HCT116 (cell line): Measurements from ENCODE around the gene TBC1D4. TPM values are rescaled to one million over a fixed set of nuclear protein-coding genes. Genes with fewer than 3 reads are reported as not detected.

ENCODE experiments used
- ATAC-seq: fragments of 200-7000 bp; cut with Tn5 transposase; 2 replicates; pipeline ENCODE4 v1.9.1; 2020; ENCODE audit warnings: mild to moderate bottlenecking, moderate library complexity
- BruUV-seq: library from RNA; stranded (reverse); fragments of 400-500 nt; replicated peaks from 2 replicates; lab custom pipeline; 2021; lab: Mats Ljungman, UMichigan
- CTCF ChIA-PET: fragments of 300-600 bp; sonication (Branson Sonifier 250); formaldehyde crosslinking; loops from one replicate; lab custom pipeline; 2021; ENCODE audit warnings: antibody characterized with exemption; lab: Charles Lee
- POLR2A ChIA-PET: fragments of 300-600, 350-600 bp; sonication (Branson Sonifier 250); formaldehyde crosslinking; loops from one replicate; lab custom pipeline; 2021; ENCODE audit warnings: antibody characterized with exemption; lab: Charles Lee
- RAD21 ChIA-PET, 2 experiments: fragments of 300-600 bp; sonication (Branson Sonifier 250); formaldehyde crosslinking; loops; one replicate each; lab custom pipeline; 2023; ENCODE audit warnings: low total read pairs in 2 of 2; ENCODE audit not compliant: uncharacterized antibody in 2 of 2, unreplicated experiment in 2 of 2, low non-redundant PET in 1 of 2; lab: Charles Lee
- DNase-seq: peaks from one replicate; pipeline ENCODE4 v3.0.0-alpha.2; 2010; ENCODE audit warnings: low read depth, low spot score
- H2AFZ ChIP-seq: fragments of 200-600 bp; shearing (Covaris generic), sonication (generic); 2 replicates; pipeline ENCODE4 v1.6.1; 2017; ENCODE audit warnings: low read depth, mixed run types, mixed read lengths, antibody characterized with exemption, low read length; ENCODE audit not compliant: poor library complexity, severe bottlenecking
- H3K27ac ChIP-seq: 2 replicates; pipeline ENCODE4 v1.5.1; 2012; ENCODE audit warnings: low read depth, low read length
- H3K27me3 ChIP-seq: fragments of 200-600 bp; sonication (generic); 2 replicates; pipeline ENCODE4 v1.6.1; 2016; ENCODE audit warnings: mixed run types, low read length, mixed read lengths; ENCODE audit not compliant: insufficient read depth
- H3K36me3 ChIP-seq, 2 experiments: fragments of 200-500 bp in 1 of 2; fragments of 200-600 bp in 1 of 2; sonication (Bioruptor generic) in 1 of 2; sonication (generic) in 1 of 2; 2 replicates each; pipeline versions ENCODE4 v1.5.1 to v1.6.1; 2014 to 2016; ENCODE audit warnings: low read length in 2 of 2, inconsistent platforms in 1 of 2, mixed read lengths in 1 of 2, mixed run types in 1 of 2; ENCODE audit not compliant: insufficient read depth in 2 of 2, control insufficient read depth in 1 of 2
- H3K4me1 ChIP-seq, 2 experiments: fragments of 200-600 bp in 1 of 2; sonication (generic) in 1 of 2; 2 replicates each; pipeline versions ENCODE4 v1.5.1 to v1.6.1; 2012 to 2017; ENCODE audit warnings: low read length in 2 of 2, inconsistent platforms in 1 of 2, mild to moderate bottlenecking in 1 of 2, mixed read lengths in 1 of 2, mixed run types in 1 of 2, moderate library complexity in 1 of 2; ENCODE audit not compliant: insufficient read depth in 2 of 2, control insufficient read depth in 1 of 2
- H3K4me2 ChIP-seq: fragments of 200-600 bp; sonication (generic); 2 replicates; pipeline ENCODE4 v1.6.1; 2017; ENCODE audit warnings: mixed run types, low read length, mixed read lengths
- H3K4me3 ChIP-seq, 2 experiments: fragments of 200-600 bp in 1 of 2; sonication (generic) in 1 of 2; replicated peaks in 1 of 2; 2 replicates each; pipeline ENCODE4 v1.5.1; 2011 to 2016; ENCODE audit warnings: low read length in 2 of 2, control low read depth in 1 of 2, low read depth in 1 of 2, mild to moderate bottlenecking in 1 of 2, mixed read lengths in 1 of 2, mixed run types in 1 of 2
- H3K79me2 ChIP-seq: fragments of 200-600 bp; sonication (generic); 2 replicates; pipeline ENCODE4 v1.6.1; 2017; ENCODE audit warnings: mild to moderate bottlenecking, mixed run types, low read length, moderate library complexity, mixed read lengths; ENCODE audit not compliant: insufficient read depth
- H3K9ac ChIP-seq: fragments of 200-600 bp; sonication (generic); 2 replicates; pipeline ENCODE4 v1.6.1; 2016; ENCODE audit warnings: low read length, mixed read lengths
- H3K9me2 ChIP-seq: fragments of 200-600 bp; sonication (generic), shearing (Covaris generic); 2 replicates; pipeline ENCODE4 v1.6.1; 2017; ENCODE audit warnings: mixed run types, mild to moderate bottlenecking, moderate library complexity; ENCODE audit not compliant: insufficient read depth
- H3K9me3 ChIP-seq, 2 experiments: fragments of 200-500 bp in 1 of 2; fragments of 200-600 bp in 1 of 2; sonication (Bioruptor generic) in 1 of 2; sonication (generic) in 1 of 2; 2 replicates each; pipeline ENCODE4 v1.6.1; 2014 to 2017; ENCODE audit warnings: low read length in 2 of 2, mixed read lengths in 2 of 2, inconsistent platforms in 1 of 2, low read depth in 1 of 2, mild to moderate bottlenecking in 1 of 2, mixed run types in 1 of 2, moderate library complexity in 1 of 2; ENCODE audit not compliant: control insufficient read depth in 1 of 2, insufficient read depth in 1 of 2
- H4K20me1 ChIP-seq: fragments of 200-600 bp; sonication (generic), shearing (Covaris generic); 2 replicates; pipeline ENCODE4 v1.6.1; 2017; ENCODE audit warnings: mixed run types, mild to moderate bottlenecking, moderate library complexity; ENCODE audit not compliant: insufficient read depth
- ATF3 ChIP-seq: IDR thresholded peaks from 2 replicates; pipeline ENCODE4 v1.6.1; 2012
- CBX3 ChIP-seq: IDR thresholded peaks from 2 replicates; pipeline ENCODE4 v1.6.1; 2012; ENCODE audit warnings: low read depth
- CEBPB ChIP-seq: IDR thresholded peaks from 2 replicates; pipeline ENCODE4 v1.6.1; 2012; ENCODE audit warnings: low read depth
- EGR1 ChIP-seq: IDR thresholded peaks from 2 replicates; pipeline ENCODE4 v1.6.1; 2012; ENCODE audit warnings: low read depth
- ELF1 ChIP-seq: IDR thresholded peaks from 2 replicates; pipeline ENCODE4 v1.6.1; 2012; ENCODE audit warnings: low read depth, borderline replicate concordance
- EZH2 ChIP-seq: fragments of 200-600 bp; sonication (generic); IDR thresholded peaks from 2 replicates; pipeline ENCODE4 v1.6.1; 2017; ENCODE audit warnings: antibody characterized with exemption, mixed run types
- EZH2phosphoT487 ChIP-seq: fragments of 200-600 bp; IDR thresholded peaks from 2 replicates; pipeline ENCODE4 v1.6.1; 2018; ENCODE audit warnings: antibody characterized with exemption, borderline replicate concordance
- FOSL1 ChIP-seq: IDR thresholded peaks from 2 replicates; pipeline ENCODE4 v1.6.1; 2012; ENCODE audit warnings: low read depth
- JUND ChIP-seq: IDR thresholded peaks from 2 replicates; pipeline ENCODE4 v1.6.1; 2012
- MAX ChIP-seq: IDR thresholded peaks from 2 replicates; pipeline ENCODE4 v1.6.1; 2012
- POLR2A ChIP-seq: IDR thresholded peaks from 2 replicates; pipeline ENCODE4 v1.7.0; 2011; ENCODE audit warnings: borderline replicate concordance; ENCODE audit not compliant: insufficient read depth, insufficient read length; ENCODE audit errors: extremely low read depth
- RAD21 ChIP-seq: IDR thresholded peaks from 2 replicates; pipeline ENCODE4 v1.6.1; 2012; ENCODE audit warnings: low read depth, mild to moderate bottlenecking
- REST ChIP-seq: IDR thresholded peaks from 2 replicates; pipeline ENCODE4 v1.6.1; 2012; ENCODE audit warnings: low read depth
- SIN3A ChIP-seq: IDR thresholded peaks from 2 replicates; pipeline ENCODE4 v1.6.1; 2012; ENCODE audit warnings: low read depth
- SP1 ChIP-seq: IDR thresholded peaks from 2 replicates; pipeline ENCODE4 v1.6.1; 2012; ENCODE audit warnings: low read depth
- SRF ChIP-seq: IDR thresholded peaks from 2 replicates; pipeline ENCODE4 v1.6.1; 2012; ENCODE audit warnings: low read depth
- TCF7L2 ChIP-seq: IDR thresholded peaks from 2 replicates; pipeline ENCODE4 v1.7.0; 2011; ENCODE audit warnings: borderline replicate concordance, inconsistent platforms; ENCODE audit not compliant: insufficient read depth, insufficient read length; ENCODE audit errors: extremely low read depth
- ZFX ChIP-seq: fragments of 450-650 bp; IDR thresholded peaks from 2 replicates; pipeline ENCODE4 v1.6.1; 2017
- ZNF274 ChIP-seq: fragments of 200-500 bp; sonication (Bioruptor generic); IDR thresholded peaks from 2 replicates; pipeline ENCODE4 v1.6.1; 2014; ENCODE audit warnings: mild to moderate bottlenecking, low read depth, low read length, inconsistent platforms
- intact Hi-C: fragments of 100-400 bp; cut with micrococcal nuclease; formaldehyde crosslinking; loops from 2 replicates; pipeline ENCODE4 v1.10.0; 2022
- total RNA-seq: library from RNA; stranded (reverse); gene quantifications from one replicate; pipeline ENCODE4 v1.2.1, GENCODE V29; 2021; ENCODE audit not compliant: unreplicated experiment

The TBC1D4 gene
- total RNA-seq, 1 experiment from 2014 or later = 24.6 TPM

GRCh38 chr13:75452564-75452963 lies 29.4 kb downstream of the TBC1D4 start (continued):
- TF ChIP-seq REST (no peak), ZNF274 (no peak), FOSL1 (no peak), EGR1 (no peak), JUND (no peak), RAD21 (no peak), ZFX (no peak), EZH2 (no peak), EZH2phosphoT487 (no peak), MAX (no peak), TCF7L2 (no peak), ELF1 (no peak)

GRCh38 chr13:75447493-75447892 lies 34.5 kb downstream of the TBC1D4 start:
- no peak overlapping the region for H3K27ac ChIP-seq
- POLR2A ChIA-PET = no interaction called here
- ATAC-seq (no peak), DNase-seq (no peak)
- CTCF ChIA-PET = no interaction called here
- no peaks in the 10 kb centered on the region for H3K4me1 ChIP-seq
- no peak overlapping the region for H2AFZ ChIP-seq
- no peak overlapping the region for H3K4me2 ChIP-seq
- H3K4me3 ChIP-seq = no peak overlapping the region
- no peaks in the 10 kb centered on the region for H3K36me3 ChIP-seq
- RAD21 ChIA-PET = no interaction called here
- no peaks in the 10 kb centered on the region for H3K9me2 ChIP-seq
- no peaks in the 10 kb centered on the region; the same call in 1 of the 2 replicates for H4K20me1 ChIP-seq
- H3K79me2 ChIP-seq = peaks cover 29% of the 10 kb centered on the region
- intact Hi-C loops = no loop called here
- BruUV-seq = no TSS peak
- no peaks in the 10 kb centered on the region for H3K9me3 ChIP-seq
- H3K27me3 ChIP-seq = no peaks in the 10 kb centered on the region
- H3K9ac ChIP-seq = no peak overlapping the region
- TF ChIP-seq REST (no peak), SIN3A (no peak), EZH2 (no peak), RAD21 (no peak), ATF3 (no peak), TCF7L2 (no peak), JUND (no peak), POLR2A (no peak), MAX (no peak), ZFX (no peak), CEBPB (no peak), SRF (no peak), SP1 (no peak), FOSL1 (no peak), CBX3 (no peak)
